NCI-H2196 (cell line): ENCODE data around the gene ERO1B.

Source experiments
- DNase-seq: peaks from one replicate; lab custom pipeline; 2025; ENCODE audit not compliant: unreplicated experiment; lab: John Stamatoyannopoulos, UW

Gene ERO1B

GRCh38 chr1:236253918-236254637, 27.7 kb downstream of the ERO1B start:
- no peak for DNase-seq

- no peak for DNase-seq
Measured at GRCh38 chr1:236253119-236253518, 28.6 kb downstream of the ERO1B start.

- DNase-seq: no peak
Measured at GRCh38 chr1:236251587-236251986, 30.2 kb downstream of the ERO1B start.

- DNase-seq: no peak
Measured at GRCh38 chr1:236247286-236247685, 34.5 kb downstream of the ERO1B start.

- DNase-seq: no peak
Measured at GRCh38 chr1:236242568-236242967, 39.2 kb downstream of the ERO1B start.

GRCh38 chr1:236240675-236241074, 41.1 kb downstream of the ERO1B start:
- no peak for DNase-seq

- no peak for DNase-seq
Measured at GRCh38 chr1:236239092-236239585, 42.6 kb downstream of the ERO1B start.

- no peak for DNase-seq
Measured at GRCh38 chr1:236235116-236235515, 46.6 kb downstream of the ERO1B start.

GRCh38 chr1:236228411-236228810, 53.3 kb downstream of the ERO1B start:
- DNase-seq: no peak

- no peak for DNase-seq
Measured at GRCh38 chr1:236222632-236223031, 59.1 kb downstream of the ERO1B start.

GRCh38 chr1:236220473-236220872, 61.3 kb downstream of the ERO1B start:
- no peak for DNase-seq

- no peak for DNase-seq
Measured at GRCh38 chr1:236214761-236215160, 67.0 kb downstream of the ERO1B start.

- no peak for DNase-seq
Measured at GRCh38 chr1:236213534-236213933, 68.2 kb downstream of the ERO1B start.

- no peak for DNase-seq
Measured at GRCh38 chr1:236211815-236212214, 69.9 kb downstream of the ERO1B start.

- no peak for DNase-seq
Measured at GRCh38 chr1:236209713-236210112, 72.0 kb downstream of the ERO1B start.

- DNase-seq: no peak
Measured at GRCh38 chr1:236209185-236209584, 72.6 kb downstream of the ERO1B start.

GRCh38 chr1:236207569-236207968, 74.2 kb downstream of the ERO1B start:
- DNase-seq: no peak

GRCh38 chr1:236207121-236207520, 74.6 kb downstream of the ERO1B start:
- DNase-seq: no peak

GRCh38 chr1:236206548-236206947, 75.2 kb downstream of the ERO1B start:
- no peak for DNase-seq

- no peak for DNase-seq
Measured at GRCh38 chr1:236204656-236205055, 77.1 kb downstream of the ERO1B start.

- no peak for DNase-seq
Measured at GRCh38 chr1:236204039-236204438, 77.7 kb downstream of the ERO1B start.

GRCh38 chr1:236201786-236202185, 80.0 kb downstream of the ERO1B start:
- no peak for DNase-seq

GRCh38 chr1:236200925-236201324, 80.8 kb downstream of the ERO1B start:
- no peak for DNase-seq
